ENCODE results near the gene LARP4B. TPM values are rescaled to one million over a fixed set of nuclear protein-coding genes. Genes with fewer than 3 reads are reported as not detected.

Gene LARP4B
- total RNA-seq, 2 experiments from 2014 or later: 86.1 to 101 TPM

DNA sequence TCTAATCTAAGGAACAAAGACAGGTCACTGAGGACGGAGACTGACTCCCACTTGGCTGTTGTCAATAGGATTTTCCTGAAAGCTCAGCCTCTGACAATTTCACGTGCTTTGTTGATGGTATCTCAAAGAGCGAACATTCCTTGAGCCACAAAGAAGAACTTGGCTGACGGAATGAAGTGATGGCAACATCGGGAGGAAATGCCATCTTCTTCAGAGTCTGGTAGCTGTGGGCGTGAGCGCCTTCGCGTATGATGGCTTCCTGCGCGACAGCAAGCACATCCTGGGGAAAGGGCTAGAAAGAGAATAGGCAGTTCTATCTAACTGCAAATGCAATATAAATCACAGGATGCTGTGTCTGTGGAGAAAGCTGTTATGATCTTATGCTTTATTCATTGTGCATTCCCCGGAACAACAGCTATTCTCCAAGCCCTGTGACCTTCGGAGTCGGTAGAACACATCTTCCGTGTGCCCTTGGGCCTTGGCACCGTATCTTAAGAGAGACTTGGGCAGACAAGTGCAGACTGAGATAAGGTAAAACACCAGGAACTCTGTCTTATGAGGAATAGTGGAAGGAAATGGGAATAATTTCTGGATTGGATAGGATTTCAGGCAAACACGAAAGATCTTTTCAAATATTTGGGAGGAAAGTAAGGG, 37.2 kb upstream of the LARP4B start:
- ChIA-PET POLR2A (interaction anchor here (0.6 kb wide), 1 partner anchor 17 kb away, joined by 3 read pairs; no protein-coding TSS in a partner anchor), CTCF (interaction anchor here (1.9 kb wide), 1 partner anchor 17 kb away, joined by 6 read pairs; no protein-coding TSS in a partner anchor)
- no peak for DNase-seq
- no peak overlapping the region for H3K27ac Mint-ChIP-seq
- H3K4me1 Mint-ChIP-seq: peaks cover 13% of the 10 kb centered on the region
- no peak overlapping the region for H3K4me3 Mint-ChIP-seq
- peaks cover 22% of the 10 kb centered on the region for H3K27me3 Mint-ChIP-seq
- H3K9me3 Mint-ChIP-seq: peaks cover 2% of the 10 kb centered on the region
- H3K36me3 Mint-ChIP-seq (ENCODE audit: low read depth): no peaks in the 10 kb centered on the region

DNA sequence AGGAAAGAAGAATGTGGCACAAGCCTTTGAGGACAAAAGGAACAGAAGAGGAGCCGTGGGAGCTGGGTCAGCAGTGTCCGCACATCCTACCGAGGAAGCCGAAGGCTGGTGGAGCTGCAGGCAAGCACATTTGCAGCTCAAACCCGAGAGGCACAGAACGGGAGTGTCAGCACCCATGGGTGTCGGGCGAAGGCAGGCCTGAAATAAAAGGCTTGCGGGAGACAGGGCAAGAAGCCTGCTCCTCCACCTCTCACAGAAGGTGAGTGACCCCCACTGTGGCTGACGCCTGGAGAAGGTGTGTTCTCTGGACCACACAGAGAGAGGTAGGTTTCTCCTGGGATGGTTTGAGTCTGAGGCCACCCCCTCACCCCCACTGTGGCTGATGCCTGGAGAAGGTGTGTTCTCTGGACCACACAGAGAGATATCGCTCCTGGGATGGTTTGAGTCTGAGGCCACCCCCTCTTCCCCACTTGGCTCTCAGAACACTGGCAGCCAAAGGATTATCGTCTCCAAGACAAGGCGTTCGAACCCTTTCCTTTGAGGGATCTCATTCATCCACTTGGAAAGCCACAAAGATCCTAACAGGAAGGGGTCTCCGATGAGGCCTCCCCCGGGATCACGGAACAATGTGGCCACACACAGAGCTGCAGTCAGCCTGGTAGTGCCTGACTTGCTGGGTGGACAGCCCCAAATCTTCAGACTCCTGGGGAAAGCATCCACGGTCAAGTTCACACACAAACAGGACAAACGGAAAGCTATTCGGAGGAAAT, 35.1 kb upstream of the LARP4B start:
- POLR2A ChIA-PET: no interaction called here
- Mint-ChIP-seq H3K36me3 (ENCODE audit: low read depth) (no peaks in the 10 kb centered on the region), H3K27ac (no peak overlapping the region), H3K4me1 (peaks cover 13% of the 10 kb centered on the region), H3K9me3 (peaks cover 2% of the 10 kb centered on the region), H3K4me3 (no peak overlapping the region), H3K27me3 (peaks cover 22% of the 10 kb centered on the region)
- CTCF ChIA-PET: interaction anchor here (1.2 kb wide), 1 partner anchor 26 kb away, joined by 3 read pairs; no protein-coding TSS in a partner anchor
- no peak for DNase-seq

DNA sequence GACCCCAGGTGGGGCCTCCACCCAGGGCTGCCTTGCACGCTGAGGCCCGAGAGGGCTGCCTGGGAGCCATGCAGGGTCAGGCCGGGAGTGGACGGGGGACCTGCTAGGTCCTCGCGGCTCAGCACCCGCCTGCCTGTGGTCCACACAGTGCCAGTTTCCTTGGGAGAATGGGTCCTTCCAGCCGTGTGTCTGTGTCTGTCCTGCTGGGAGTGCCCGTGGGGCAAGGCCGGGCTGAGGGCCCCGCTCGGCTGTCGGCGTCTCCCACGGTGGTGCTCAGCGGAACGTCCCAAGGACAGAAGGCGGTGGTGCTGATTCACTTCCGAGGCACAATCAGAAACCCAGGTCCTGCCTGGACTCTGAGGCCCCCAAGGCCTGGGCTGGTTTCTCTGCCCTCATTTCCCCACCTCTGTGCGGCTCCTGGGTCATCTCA, 33.5 kb upstream of the LARP4B start:
- POLR2A ChIA-PET: no interaction called here
- no peaks in the 10 kb centered on the region for H3K36me3 Mint-ChIP-seq (ENCODE audit: low read depth)
- no peak for DNase-seq
- peaks cover 15% of the 10 kb centered on the region for H3K27me3 Mint-ChIP-seq
- H3K4me1 Mint-ChIP-seq: peaks cover 13% of the 10 kb centered on the region
- H3K27ac Mint-ChIP-seq: no peak overlapping the region
- peaks cover 2% of the 10 kb centered on the region for H3K9me3 Mint-ChIP-seq
- CTCF ChIA-PET: no interaction called here
- H3K4me3 Mint-ChIP-seq: no peak overlapping the region

DNA sequence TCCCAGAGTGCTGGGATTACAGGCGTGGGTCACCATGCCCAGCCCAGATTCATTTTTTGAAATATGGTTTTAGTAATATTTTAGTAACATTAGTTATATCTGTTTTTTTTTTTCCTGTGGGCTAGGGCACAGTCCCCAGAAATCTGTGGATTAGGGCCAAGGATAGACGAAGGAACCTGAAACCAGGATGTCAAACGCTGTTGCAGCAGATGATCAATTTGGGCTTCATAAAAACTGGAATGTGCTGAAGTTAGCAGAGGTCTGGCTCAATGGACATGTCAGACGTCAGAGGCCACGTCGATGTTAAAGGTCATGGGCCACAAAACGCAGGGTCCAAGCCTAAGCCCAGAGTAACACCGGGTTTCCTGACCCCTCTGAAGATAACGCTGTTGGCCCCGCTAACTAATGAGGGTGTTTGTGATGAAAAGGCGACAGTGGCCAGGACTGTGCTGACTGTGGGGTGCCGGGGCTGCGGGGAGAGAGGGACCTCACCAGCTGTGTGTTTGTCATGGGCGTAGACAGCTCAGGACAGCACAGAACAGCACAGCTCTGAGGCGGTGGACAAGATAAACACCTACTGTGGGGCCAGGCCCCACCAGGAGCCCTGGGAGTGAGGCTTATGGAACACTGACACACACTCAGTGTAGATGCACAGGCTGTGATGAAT, 32.9 kb upstream of the LARP4B start:
- Mint-ChIP-seq H3K4me3 (no peak overlapping the region), H3K36me3 (ENCODE audit: low read depth) (no peaks in the 10 kb centered on the region), H3K27ac (no peak overlapping the region), H3K4me1 (peaks cover 13% of the 10 kb centered on the region), H3K27me3 (peaks cover 10% of the 10 kb centered on the region), H3K9me3 (peaks cover 2% of the 10 kb centered on the region)
- ChIA-PET CTCF (no interaction called here), POLR2A (no interaction called here)
- no peak for DNase-seq

DNA sequence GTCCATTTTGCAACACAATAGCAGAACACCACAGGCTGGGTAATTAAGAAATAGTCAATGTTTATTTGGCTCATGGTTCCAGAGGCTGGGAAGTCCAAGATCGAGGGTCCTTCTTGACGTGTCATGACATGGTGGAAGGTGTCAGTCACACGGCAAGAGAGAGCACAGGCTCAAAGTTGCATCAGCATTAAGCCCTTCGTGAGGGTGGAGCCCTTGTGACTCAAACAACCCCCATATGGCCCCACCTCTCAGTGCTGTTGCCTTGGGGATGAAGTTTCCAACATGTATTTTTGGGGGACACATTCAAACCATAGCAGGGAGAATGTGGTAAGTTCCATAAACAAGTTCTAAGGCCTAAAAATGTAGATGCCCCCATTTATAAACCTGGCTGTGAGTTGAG, 32.1 kb upstream of the LARP4B start:
- DNase-seq: no peak
- H3K4me3 Mint-ChIP-seq: no peak overlapping the region
- H3K4me1 Mint-ChIP-seq: peaks cover 13% of the 10 kb centered on the region
- no peaks in the 10 kb centered on the region for H3K36me3 Mint-ChIP-seq (ENCODE audit: low read depth)
- CTCF ChIA-PET: no interaction called here
- peaks cover 2% of the 10 kb centered on the region for H3K9me3 Mint-ChIP-seq
- H3K27ac Mint-ChIP-seq: no peak overlapping the region
- POLR2A ChIA-PET: no interaction called here
- peaks cover 6% of the 10 kb centered on the region for H3K27me3 Mint-ChIP-seq

DNA sequence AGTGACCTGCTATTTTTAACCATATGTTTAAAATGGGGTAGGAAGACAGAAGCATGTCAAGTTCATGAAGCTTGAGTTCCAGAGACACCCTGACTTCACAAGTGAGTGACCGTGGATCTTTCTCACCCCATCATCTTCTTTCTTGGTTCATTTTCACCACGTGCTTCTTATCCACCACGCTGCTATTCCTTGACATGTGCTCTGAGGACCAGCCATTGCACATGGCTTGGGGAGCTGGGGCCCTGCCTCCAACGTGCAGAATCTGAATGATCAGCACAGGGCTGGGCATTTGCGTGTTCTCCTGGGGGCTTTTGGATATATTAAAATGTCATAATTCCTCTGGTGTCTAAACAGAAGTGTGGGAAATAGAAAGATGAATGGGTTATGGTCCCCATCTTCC, 31.7 kb upstream of the LARP4B start:
- H3K9me3 Mint-ChIP-seq: peaks cover 2% of the 10 kb centered on the region
- H3K4me3 Mint-ChIP-seq: no peak overlapping the region
- H3K27ac Mint-ChIP-seq: no peak overlapping the region
- H3K36me3 Mint-ChIP-seq (ENCODE audit: low read depth): no peaks in the 10 kb centered on the region
- peaks cover 2% of the 10 kb centered on the region for H3K27me3 Mint-ChIP-seq
- POLR2A ChIA-PET: no interaction called here
- no peak for DNase-seq
- CTCF ChIA-PET: no interaction called here
- H3K4me1 Mint-ChIP-seq: peaks cover 13% of the 10 kb centered on the region

DNA sequence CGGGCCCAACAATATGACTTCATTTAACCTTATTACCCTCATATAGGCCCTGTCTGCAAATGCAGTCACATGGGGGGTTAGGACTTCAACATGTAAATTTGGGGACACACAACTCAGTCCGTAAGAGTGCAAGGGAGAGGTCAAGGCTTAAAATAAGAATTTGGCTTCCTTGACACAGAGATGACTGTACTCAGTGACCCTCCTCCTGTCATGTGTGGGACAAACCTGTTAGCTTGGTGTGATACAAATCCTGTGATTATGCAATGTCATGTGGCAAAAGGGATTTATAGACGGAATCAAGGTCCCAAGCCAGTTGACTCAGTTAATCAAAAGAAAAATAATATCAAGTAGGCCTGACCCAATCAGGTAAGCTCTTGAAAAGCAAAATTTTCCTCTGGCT, 30.8 kb upstream of the LARP4B start:
- H3K36me3 Mint-ChIP-seq (ENCODE audit: low read depth): no peaks in the 10 kb centered on the region
- DNase-seq: no peak
- ChIA-PET CTCF (interaction anchor here (0.6 kb wide), 1 partner anchor 15 kb away, joined by 3 read pairs; no protein-coding TSS in a partner anchor), POLR2A (interaction anchor here (0.5 kb wide), 1 partner anchor 26 kb away, joined by 3 read pairs; the partner anchor contains the start of gene GTPBP4)
- no peaks in the 10 kb centered on the region for H3K27me3 Mint-ChIP-seq
- peaks cover 9% of the 10 kb centered on the region for H3K4me1 Mint-ChIP-seq
- H3K27ac Mint-ChIP-seq: no peak overlapping the region
- peaks cover 2% of the 10 kb centered on the region for H3K9me3 Mint-ChIP-seq
- H3K4me3 Mint-ChIP-seq: no peak overlapping the region

DNA sequence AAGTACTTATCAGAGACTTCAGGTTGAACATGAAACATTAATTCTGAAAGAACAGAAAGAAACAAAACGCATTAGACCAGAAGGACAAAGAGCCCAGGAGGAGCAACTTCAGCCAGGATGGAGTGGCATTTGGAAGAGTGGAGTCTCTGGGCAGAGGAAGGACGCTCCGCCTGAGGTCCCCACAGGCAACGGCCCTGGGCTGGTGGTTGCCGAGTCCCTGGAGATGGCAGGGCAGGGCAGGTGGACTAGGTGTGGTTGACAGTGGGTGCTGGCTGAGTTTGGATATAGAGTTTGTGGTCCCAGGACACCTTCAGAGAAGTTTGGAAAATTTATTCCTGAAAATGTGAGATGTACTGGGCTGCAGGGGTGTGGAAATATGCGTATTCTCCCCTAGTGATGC, 27.4 kb upstream of the LARP4B start:
- no peak overlapping the region for H3K27ac Mint-ChIP-seq
- no peaks in the 10 kb centered on the region for H3K36me3 Mint-ChIP-seq (ENCODE audit: low read depth)
- no peak for DNase-seq
- no peak overlapping the region for H3K4me3 Mint-ChIP-seq
- ChIA-PET POLR2A (no interaction called here), CTCF (no interaction called here)
- H3K27me3 Mint-ChIP-seq: no peaks in the 10 kb centered on the region
- H3K9me3 Mint-ChIP-seq: no peaks in the 10 kb centered on the region
- no peaks in the 10 kb centered on the region for H3K4me1 Mint-ChIP-seq

DNA sequence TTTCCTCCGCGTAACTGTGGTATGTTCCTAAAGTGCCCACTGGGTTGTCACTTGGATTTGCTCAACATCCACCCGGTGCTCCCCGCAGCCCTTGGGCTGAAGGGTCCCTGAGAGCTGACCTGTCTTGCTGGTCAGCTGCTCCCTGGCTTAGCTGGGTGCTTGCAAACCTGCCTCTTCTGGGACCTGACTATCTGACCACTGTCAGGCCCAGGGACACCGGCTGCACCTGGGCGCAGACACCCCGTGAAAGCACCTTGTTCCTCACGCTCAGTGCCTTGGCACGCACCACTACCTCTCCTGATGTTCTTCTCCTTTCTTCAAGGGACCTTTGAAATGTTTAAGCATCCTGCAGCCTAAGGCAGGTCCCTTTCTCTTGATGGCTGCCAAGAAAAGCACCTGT, 26.6 kb upstream of the LARP4B start:
- H3K27ac Mint-ChIP-seq: no peak overlapping the region
- H3K27me3 Mint-ChIP-seq: no peaks in the 10 kb centered on the region
- H3K36me3 Mint-ChIP-seq (ENCODE audit: low read depth): no peaks in the 10 kb centered on the region
- no peaks in the 10 kb centered on the region for H3K9me3 Mint-ChIP-seq
- no peaks in the 10 kb centered on the region for H3K4me1 Mint-ChIP-seq
- H3K4me3 Mint-ChIP-seq: no peak overlapping the region
- no peak for DNase-seq
- ChIA-PET CTCF (interaction anchor here (1.7 kb wide), 1 partner anchor 86 kb away, joined by 3 read pairs; no protein-coding TSS in a partner anchor), POLR2A (no interaction called here)

DNA sequence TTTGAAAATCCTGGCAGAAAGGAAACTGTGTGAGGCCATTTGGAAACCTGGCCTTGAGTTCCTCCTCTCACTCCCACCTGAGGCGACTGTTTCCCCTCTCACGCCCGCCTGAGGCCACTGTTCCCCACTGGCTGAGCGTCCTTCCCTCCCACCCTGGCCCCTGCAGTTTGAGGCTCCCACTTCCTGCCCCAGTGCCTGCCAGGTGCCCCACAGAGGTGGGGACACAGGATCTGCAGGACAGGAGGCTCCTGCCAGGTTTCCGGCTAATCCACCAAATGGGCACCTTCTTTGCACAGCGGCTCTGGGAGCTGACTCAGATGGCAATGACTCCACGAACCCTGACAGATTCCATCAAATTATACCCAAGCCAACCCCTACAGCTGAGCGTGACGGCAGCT, 24.3 kb upstream of the LARP4B start:
- CTCF ChIA-PET: no interaction called here
- POLR2A ChIA-PET: no interaction called here
- DNase-seq: no peak
- H3K27me3 Mint-ChIP-seq: peaks cover 2% of the 10 kb centered on the region
- H3K4me3 Mint-ChIP-seq: no peak overlapping the region
- no peak overlapping the region for H3K27ac Mint-ChIP-seq
- no peaks in the 10 kb centered on the region for H3K4me1 Mint-ChIP-seq
- no peaks in the 10 kb centered on the region for H3K9me3 Mint-ChIP-seq
- H3K36me3 Mint-ChIP-seq (ENCODE audit: low read depth): no peaks in the 10 kb centered on the region

DNA sequence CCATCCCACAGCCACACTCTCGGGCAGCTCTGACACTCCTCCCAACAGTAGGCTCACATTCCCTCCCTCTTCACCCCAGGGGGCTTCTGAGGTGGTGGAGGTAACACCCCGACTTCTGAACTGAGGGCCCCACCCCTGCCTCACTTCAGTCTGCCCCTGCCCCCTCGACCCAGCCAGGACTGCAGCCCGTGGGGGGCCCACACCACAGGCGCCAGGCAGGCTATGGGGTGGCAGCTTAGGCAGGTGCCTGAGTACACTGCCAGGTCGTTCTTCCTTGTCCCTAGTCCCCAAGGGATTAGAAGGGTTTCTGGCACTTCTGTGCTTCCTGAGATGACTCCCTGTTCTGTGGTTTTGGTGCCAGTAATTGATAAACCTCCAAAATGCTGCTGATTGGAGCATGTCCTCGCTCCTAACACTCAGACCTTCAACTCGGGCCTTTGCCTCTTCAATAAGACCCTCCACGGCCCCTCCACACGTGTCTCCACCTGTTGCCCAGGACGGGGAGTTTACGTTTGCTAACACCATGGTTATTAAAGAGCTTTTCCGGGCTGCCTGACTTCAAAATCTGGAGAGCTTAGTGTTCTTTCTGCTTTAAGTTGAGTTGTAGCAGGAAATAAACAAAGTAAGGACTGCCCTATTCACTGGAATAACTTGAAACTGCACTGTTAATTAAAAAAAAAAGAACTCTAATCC, 23.8 kb upstream of the LARP4B start:
- ChIA-PET CTCF (no interaction called here), POLR2A (no interaction called here)
- H3K4me3 Mint-ChIP-seq: no peak overlapping the region
- no peak overlapping the region for H3K27ac Mint-ChIP-seq
- H3K4me1 Mint-ChIP-seq: no peaks in the 10 kb centered on the region
- H3K9me3 Mint-ChIP-seq: no peaks in the 10 kb centered on the region
- no peak for DNase-seq
- H3K27me3 Mint-ChIP-seq: peaks cover 6% of the 10 kb centered on the region
- no peaks in the 10 kb centered on the region for H3K36me3 Mint-ChIP-seq (ENCODE audit: low read depth)

DNA sequence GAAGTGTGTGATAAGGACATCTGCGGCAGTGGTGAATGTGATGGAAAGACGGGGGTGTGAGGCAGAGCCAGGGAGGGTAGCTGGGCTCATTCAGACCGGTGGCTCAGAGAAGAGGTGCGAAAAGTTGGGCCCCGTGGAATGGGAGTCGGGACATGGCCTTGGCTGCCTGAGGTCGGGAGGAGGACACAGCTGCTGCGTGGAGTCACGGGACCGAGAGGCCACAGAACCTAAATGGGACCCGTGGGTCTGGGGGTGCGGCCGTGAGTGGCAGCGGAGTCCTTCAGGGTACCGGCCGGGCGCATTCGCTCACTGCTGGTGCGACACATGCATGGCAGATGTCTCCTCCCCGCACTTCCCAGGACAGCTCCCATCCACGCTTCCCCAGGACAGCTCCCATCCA, 22.9 kb upstream of the LARP4B start:
- H3K27me3 Mint-ChIP-seq: peaks cover 8% of the 10 kb centered on the region
- H3K4me1 Mint-ChIP-seq: no peaks in the 10 kb centered on the region
- H3K9me3 Mint-ChIP-seq: no peaks in the 10 kb centered on the region
- no peak for DNase-seq
- H3K36me3 Mint-ChIP-seq (ENCODE audit: low read depth): no peaks in the 10 kb centered on the region
- CTCF ChIA-PET: no interaction called here
- H3K27ac Mint-ChIP-seq: no peak overlapping the region
- POLR2A ChIA-PET: no interaction called here
- no peak overlapping the region for H3K4me3 Mint-ChIP-seq

DNA sequence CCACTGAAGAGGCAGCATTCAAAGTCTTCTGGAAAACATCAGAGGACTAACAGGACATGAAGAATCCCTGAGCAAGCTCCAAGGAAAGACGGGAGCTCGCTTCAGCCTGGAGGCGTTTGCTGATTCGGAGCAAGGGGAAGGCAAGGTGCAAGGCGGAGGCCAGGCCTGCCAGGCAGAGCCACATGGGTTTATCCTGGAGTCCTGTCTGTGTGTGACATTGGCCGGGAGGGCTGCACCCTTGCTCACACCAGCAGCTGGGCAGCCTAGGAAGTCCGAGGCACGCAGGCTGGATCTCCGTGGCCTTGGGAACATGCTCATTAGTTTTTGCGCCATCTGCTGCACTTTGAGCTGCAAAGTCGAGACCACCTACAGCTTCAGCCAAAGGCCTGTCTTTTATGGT, 22.3 kb upstream of the LARP4B start:
- ChIA-PET POLR2A (no interaction called here), CTCF (no interaction called here)
- Mint-ChIP-seq H3K36me3 (ENCODE audit: low read depth) (no peaks in the 10 kb centered on the region), H3K9me3 (no peaks in the 10 kb centered on the region), H3K27ac (no peak overlapping the region), H3K27me3 (peaks cover 8% of the 10 kb centered on the region), H3K4me1 (no peaks in the 10 kb centered on the region), H3K4me3 (no peak overlapping the region)
- DNase-seq: no peak
